HEK293 (cell line): Measurements from ENCODE around the gene ESRRA.

Source experiments
- CTCF ChIA-PET: fragments of 350-600 bp; formaldehyde crosslinking; extraction: SDS; loops from one replicate; lab custom pipeline; 2021; ENCODE audit warnings: antibody characterized with exemption; lab: Yijun Ruan, JAX
- POLR2A ChIA-PET: fragments of 300-600 bp; formaldehyde crosslinking; extraction: SDS; loops from one replicate; lab custom pipeline; 2020; ENCODE audit warnings: antibody characterized with exemption, inconsistent platforms; lab: Yijun Ruan, JAX
- H3K27ac ChIP-seq: fragments of 200-500 bp; sonication (Bioruptor generic); 2 replicates; pipeline ENCODE4 v1.5.1; 2014; ENCODE audit warnings: low read depth, low read length, control low read depth, inconsistent platforms; ENCODE audit errors: extremely low read depth
- H3K36me3 ChIP-seq, 2 experiments: fragments of 200-500 bp in 1 of 2; sonication (Bioruptor generic) in 1 of 2; 1 replicate in 1 of 2; 2 replicates in 1 of 2; pipeline ENCODE4 v1.5.1; 2014 to 2017; ENCODE audit warnings: inconsistent platforms in 2 of 2, low read length in 2 of 2; ENCODE audit not compliant: control insufficient read depth in 2 of 2, insufficient read depth in 1 of 2
- H3K4me1 ChIP-seq: fragments of 200-500 bp; sonication (Bioruptor generic); 2 replicates; pipeline ENCODE4 v1.5.1; 2014; ENCODE audit warnings: mild to moderate bottlenecking, low read length, inconsistent platforms; ENCODE audit not compliant: control insufficient read depth, insufficient read depth
- H3K4me3 ChIP-seq: 2 replicates; pipeline ENCODE4 v1.5.1; 2011; ENCODE audit warnings: low read depth, mild to moderate bottlenecking, control low read depth, low read length, moderate library complexity
- H3K9me3 ChIP-seq: fragments of 200-500 bp; sonication (Bioruptor generic); 2 replicates; pipeline ENCODE4 v1.5.1; 2014; ENCODE audit warnings: low read depth, low read length, inconsistent platforms; ENCODE audit not compliant: control insufficient read depth, insufficient read depth
- BCL11A ChIP-seq: fragments of 450-650 bp; formaldehyde crosslinking; IDR thresholded peaks from 2 replicates; pipeline ENCODE4 v1.5.1; 2016; ENCODE audit warnings: low read depth, missing biosample characterization, missing genetic modification characterization
- KLF8 ChIP-seq: fragments of 450-650 bp; formaldehyde crosslinking; IDR thresholded peaks from 2 replicates; pipeline ENCODE4 v1.5.1; 2016; ENCODE audit warnings: missing biosample characterization, missing genetic modification characterization
- KLF9 ChIP-seq: fragments of 450-650 bp; formaldehyde crosslinking; IDR thresholded peaks from 2 replicates; pipeline ENCODE4 v1.5.1; 2016; ENCODE audit warnings: missing biosample characterization, missing genetic modification characterization, low read depth
- ZBTB17 ChIP-seq: fragments of 450-650 bp; formaldehyde crosslinking; IDR thresholded peaks from 2 replicates; pipeline ENCODE4 v1.5.1; 2016; ENCODE audit warnings: missing biosample characterization, missing genetic modification characterization
- ZBTB20 ChIP-seq: fragments of 450-650 bp; formaldehyde crosslinking; IDR thresholded peaks from 2 replicates; pipeline ENCODE4 v1.5.1; 2016; ENCODE audit warnings: missing biosample characterization, missing genetic modification characterization
- ZBTB48 ChIP-seq: fragments of 450-650 bp; formaldehyde crosslinking; IDR thresholded peaks from 2 replicates; pipeline ENCODE4 v1.5.1; 2016; ENCODE audit warnings: missing biosample characterization, missing genetic modification characterization
- ZNF16 ChIP-seq: fragments of 450-650 bp; formaldehyde crosslinking; IDR thresholded peaks from 2 replicates; pipeline ENCODE4 v1.5.1; 2016; ENCODE audit warnings: low read depth, missing biosample characterization, missing genetic modification characterization
- ZNF341 ChIP-seq: fragments of 450-650 bp; formaldehyde crosslinking; IDR thresholded peaks from 2 replicates; pipeline ENCODE4; 2016; ENCODE audit warnings: low read depth, missing biosample characterization, missing genetic modification characterization
- ZNF354C ChIP-seq: fragments of 450-650 bp; formaldehyde crosslinking; IDR thresholded peaks from 2 replicates; pipeline ENCODE4 v1.5.1; 2016; ENCODE audit warnings: missing biosample characterization, missing genetic modification characterization, low read depth, borderline replicate concordance
- ZNF521 ChIP-seq: fragments of 450-650 bp; formaldehyde crosslinking; IDR thresholded peaks from 2 replicates; pipeline ENCODE4 v1.5.1; 2017; ENCODE audit warnings: missing biosample characterization, mild to moderate bottlenecking, missing genetic modification characterization
- ZNF548 ChIP-seq: fragments of 450-650 bp; formaldehyde crosslinking; IDR thresholded peaks from 2 replicates; pipeline ENCODE4 v1.5.1; 2016; ENCODE audit warnings: missing biosample characterization, missing genetic modification characterization
- ZNF600 ChIP-seq: fragments of 450-650 bp; formaldehyde crosslinking; IDR thresholded peaks from 2 replicates; pipeline ENCODE4 v1.5.1; 2016; ENCODE audit warnings: missing biosample characterization, missing genetic modification characterization
- TF ChIP-seq, protein P1 (sequence below): fragments of 450-650 bp; formaldehyde crosslinking; IDR thresholded peaks from 2 replicates; pipeline ENCODE4 v1.5.1; 2017; ENCODE audit warnings: missing biosample characterization, missing genetic modification characterization
- TF ChIP-seq, protein P2 (sequence below): fragments of 450-650 bp; formaldehyde crosslinking; IDR thresholded peaks from 2 replicates; pipeline ENCODE4 v1.5.1; 2016; ENCODE audit warnings: missing biosample characterization, missing genetic modification characterization
- TF ChIP-seq, protein P3 (sequence below): fragments of 450-650 bp; formaldehyde crosslinking; IDR thresholded peaks from 2 replicates; pipeline ENCODE4 v1.5.1; 2016; ENCODE audit warnings: missing biosample characterization, missing genetic modification characterization
- TF ChIP-seq, protein P4 (sequence below): fragments of 450-650 bp; formaldehyde crosslinking; conservative IDR thresholded peaks from 2 replicates; pipeline ENCODE4 v1.5.1; 2016; ENCODE audit warnings: low read depth, missing biosample characterization, missing genetic modification characterization
- TF ChIP-seq, protein P5 (sequence below): fragments of 450-650 bp; formaldehyde crosslinking; IDR thresholded peaks from 2 replicates; pipeline ENCODE4 v1.5.1; 2017; ENCODE audit warnings: missing biosample characterization, missing genetic modification characterization
- TF ChIP-seq, protein P6 (sequence below): fragments of 450-650 bp; formaldehyde crosslinking; IDR thresholded peaks from 2 replicates; pipeline ENCODE4; 2016; ENCODE audit warnings: missing biosample characterization, missing genetic modification characterization

Gene ESRRA

DNA sequence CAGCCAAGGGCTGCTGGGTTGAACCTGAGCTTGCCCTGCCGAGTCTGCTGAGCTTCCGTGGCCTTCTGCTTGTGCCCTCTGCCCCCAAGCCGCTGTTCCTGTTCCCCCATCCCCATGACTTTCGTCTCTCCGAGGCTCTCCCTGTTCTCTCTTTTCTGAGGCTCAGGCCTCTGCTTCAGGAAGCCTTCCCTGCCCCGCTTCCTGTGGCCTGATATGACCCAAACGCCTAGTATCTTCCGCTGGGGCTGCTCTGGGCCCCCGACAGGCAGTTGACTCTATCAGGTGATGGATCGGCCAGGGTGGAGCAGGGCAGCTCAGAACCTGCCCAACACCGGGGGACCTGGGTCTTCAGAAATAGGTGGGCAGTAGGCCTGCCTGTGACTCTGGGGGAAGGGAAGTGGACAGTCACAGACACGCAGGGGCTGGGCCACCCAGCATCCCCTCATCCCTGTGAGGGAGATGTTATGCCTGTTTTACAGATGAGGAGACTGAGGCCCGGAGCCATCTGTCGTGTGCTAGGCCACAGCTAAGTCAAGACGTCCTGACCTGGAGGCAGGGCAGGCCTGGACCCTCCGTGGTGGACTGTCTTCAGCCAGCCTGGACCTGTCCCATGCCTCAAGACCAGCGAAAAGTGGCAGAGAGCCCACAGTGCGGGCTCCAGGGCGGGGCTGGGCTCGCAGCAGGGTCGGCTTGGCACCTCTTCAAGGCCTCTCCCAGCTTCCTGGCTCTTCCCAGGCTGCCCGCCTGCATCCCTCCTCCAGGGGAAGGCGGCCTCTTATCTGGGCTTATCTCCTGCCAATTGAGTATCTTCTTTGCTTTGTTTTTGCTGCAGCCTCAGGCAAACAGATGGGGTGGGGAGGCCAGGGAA, 37.1 kb upstream of the ESRRA start (continued):
- TF ChIP-seq, protein P1, sequence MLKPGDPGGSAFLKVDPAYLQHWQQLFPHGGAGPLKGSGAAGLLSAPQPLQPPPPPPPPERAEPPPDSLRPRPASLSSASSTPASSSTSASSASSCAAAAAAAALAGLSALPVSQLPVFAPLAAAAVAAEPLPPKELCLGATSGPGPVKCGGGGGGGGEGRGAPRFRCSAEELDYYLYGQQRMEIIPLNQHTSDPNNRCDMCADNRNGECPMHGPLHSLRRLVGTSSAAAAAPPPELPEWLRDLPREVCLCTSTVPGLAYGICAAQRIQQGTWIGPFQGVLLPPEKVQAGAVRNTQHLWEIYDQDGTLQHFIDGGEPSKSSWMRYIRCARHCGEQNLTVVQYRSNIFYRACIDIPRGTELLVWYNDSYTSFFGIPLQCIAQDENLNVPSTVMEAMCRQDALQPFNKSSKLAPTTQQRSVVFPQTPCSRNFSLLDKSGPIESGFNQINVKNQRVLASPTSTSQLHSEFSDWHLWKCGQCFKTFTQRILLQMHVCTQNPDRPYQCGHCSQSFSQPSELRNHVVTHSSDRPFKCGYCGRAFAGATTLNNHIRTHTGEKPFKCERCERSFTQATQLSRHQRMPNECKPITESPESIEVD (tag by site-specific recombination): no peak
- TF ChIP-seq, protein P2, sequence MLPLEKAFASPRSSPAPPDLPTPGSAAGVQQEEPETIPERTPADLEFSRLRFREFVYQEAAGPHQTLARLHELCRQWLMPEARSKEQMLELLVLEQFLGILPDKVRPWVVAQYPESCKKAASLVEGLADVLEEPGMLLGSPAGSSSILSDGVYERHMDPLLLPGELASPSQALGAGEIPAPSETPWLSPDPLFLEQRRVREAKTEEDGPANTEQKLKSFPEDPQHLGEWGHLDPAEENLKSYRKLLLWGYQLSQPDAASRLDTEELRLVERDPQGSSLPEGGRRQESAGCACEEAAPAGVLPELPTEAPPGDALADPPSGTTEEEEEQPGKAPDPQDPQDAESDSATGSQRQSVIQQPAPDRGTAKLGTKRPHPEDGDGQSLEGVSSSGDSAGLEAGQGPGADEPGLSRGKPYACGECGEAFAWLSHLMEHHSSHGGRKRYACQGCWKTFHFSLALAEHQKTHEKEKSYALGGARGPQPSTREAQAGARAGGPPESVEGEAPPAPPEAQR (tag by site-specific recombination): no peak
- TF ChIP-seq, all 188 proteins: peak for 12

DNA sequence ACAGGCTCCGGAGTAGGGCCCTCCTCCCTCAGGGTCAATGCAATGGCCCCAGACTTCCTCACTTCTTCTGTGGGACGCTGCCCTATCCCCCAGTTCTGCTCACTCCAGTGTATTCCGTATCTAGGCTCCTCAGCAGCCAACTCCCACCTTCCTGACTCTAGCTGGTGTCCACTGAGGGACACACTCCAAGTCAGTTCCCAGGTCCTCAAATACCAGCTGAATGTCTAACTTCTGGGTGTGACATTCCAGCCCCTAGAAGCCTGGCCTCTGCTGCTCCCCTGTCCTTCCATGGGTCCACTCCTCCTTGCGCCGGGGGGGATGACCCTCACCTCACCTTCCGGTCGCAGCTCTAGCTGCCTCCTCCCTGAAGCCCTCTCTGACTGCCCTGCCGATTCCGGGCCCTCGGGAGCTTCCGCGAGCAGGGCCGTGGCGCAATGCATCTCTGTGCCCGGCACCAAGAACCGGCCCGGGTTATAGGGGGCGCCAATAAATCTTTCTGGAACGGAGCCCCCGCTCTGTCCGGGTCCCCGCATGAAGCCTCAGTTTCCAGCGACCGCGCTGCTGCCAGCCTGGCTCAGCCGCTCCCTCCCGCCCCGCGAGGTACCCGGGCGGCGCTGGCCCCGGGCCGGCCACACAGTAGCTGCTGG, 36.3 kb upstream of the ESRRA start:
- CTCF ChIA-PET: interaction anchor here (0.6 to 6.8 kb wide), 7 partner anchors 17 to 102 kb away, joined by 3 to 81 read pairs (median 5); partner anchors contain the start of genes CATSPERZ, ESRRA and PLCB3
- H3K9me3 ChIP-seq: no peaks in the 10 kb centered on the region
- H3K4me3 ChIP-seq: peak overlapping the region; percentile 56
- peak overlapping the region; percentile 83 for H3K27ac ChIP-seq
- peaks cover 2% of the 10 kb centered on the region; the same call in 1 of the 2 replicates for H3K4me1 ChIP-seq
- H3K36me3 ChIP-seq: peaks cover 0 to 33% of the 10 kb centered on the region in 2 experiments; a peak in 1 of 3 replicates
- POLR2A ChIA-PET: interaction anchor here (0.7 to 7.0 kb wide), 12 partner anchors 11 to 86 kb away, joined by 3 to 96 read pairs (median 12); partner anchors contain the start of genes BAD, ESRRA, FERMT3 and FKBP2
- TF ChIP-seq ZNF16 (tag by site-specific recombination) (0 out of 2 replicates have a peak, but pooled peaks have one; percentile 13), ZNF354C (tag by site-specific recombination) (no peak), ZBTB20 (tag by site-specific recombination) (peak; percentile 94), ZNF341 (tag by site-specific recombination) (0 out of 2 replicates have a peak, but pooled peaks have one; percentile 49), ZNF600 (peak; percentile 89), ZBTB17 (tag by site-specific recombination) (0 out of 2 replicates have a peak, but pooled peaks have one; percentile 45), KLF8 (peak; percentile 20; the same call in 1 of the 2 replicates), BCL11A (peak; percentile 37; the same call in 1 of the 2 replicates), ZNF548 (tag by site-specific recombination) (no peak), ZNF521 (tag by site-specific recombination) (no peak), ZBTB48 (tag by site-specific recombination) (0 out of 2 replicates have a peak, but pooled peaks have one; percentile 8), KLF9 (no peak)
- TF ChIP-seq, protein P2 (tag by site-specific recombination): no peak
- TF ChIP-seq, protein P3, sequence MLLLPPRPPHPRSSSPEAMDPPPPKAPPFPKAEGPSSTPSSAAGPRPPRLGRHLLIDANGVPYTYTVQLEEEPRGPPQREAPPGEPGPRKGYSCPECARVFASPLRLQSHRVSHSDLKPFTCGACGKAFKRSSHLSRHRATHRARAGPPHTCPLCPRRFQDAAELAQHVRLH (tag by site-specific recombination): peak; percentile 98
- TF ChIP-seq, protein P4, sequence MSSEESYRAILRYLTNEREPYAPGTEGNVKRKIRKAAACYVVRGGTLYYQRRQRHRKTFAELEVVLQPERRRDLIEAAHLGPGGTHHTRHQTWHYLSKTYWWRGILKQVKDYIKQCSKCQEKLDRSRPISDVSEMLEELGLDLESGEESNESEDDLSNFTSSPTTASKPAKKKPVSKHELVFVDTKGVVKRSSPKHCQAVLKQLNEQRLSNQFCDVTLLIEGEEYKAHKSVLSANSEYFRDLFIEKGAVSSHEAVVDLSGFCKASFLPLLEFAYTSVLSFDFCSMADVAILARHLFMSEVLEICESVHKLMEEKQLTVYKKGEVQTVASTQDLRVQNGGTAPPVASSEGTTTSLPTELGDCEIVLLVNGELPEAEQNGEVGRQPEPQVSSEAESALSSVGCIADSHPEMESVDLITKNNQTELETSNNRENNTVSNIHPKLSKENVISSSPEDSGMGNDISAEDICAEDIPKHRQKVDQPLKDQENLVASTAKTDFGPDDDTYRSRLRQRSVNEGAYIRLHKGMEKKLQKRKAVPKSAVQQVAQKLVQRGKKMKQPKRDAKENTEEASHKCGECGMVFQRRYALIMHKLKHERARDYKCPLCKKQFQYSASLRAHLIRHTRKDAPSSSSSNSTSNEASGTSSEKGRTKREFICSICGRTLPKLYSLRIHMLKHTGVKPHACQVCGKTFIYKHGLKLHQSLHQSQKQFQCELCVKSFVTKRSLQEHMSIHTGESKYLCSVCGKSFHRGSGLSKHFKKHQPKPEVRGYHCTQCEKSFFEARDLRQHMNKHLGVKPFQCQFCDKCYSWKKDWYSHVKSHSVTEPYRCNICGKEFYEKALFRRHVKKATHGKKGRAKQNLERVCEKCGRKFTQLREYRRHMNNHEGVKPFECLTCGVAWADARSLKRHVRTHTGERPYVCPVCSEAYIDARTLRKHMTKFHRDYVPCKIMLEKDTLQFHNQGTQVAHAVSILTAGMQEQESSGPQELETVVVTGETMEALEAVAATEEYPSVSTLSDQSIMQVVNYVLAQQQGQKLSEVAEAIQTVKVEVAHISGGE (tag by site-specific recombination): 0 out of 2 replicates have a peak, but pooled peaks have one; percentile 11
- TF ChIP-seq, protein P5, sequence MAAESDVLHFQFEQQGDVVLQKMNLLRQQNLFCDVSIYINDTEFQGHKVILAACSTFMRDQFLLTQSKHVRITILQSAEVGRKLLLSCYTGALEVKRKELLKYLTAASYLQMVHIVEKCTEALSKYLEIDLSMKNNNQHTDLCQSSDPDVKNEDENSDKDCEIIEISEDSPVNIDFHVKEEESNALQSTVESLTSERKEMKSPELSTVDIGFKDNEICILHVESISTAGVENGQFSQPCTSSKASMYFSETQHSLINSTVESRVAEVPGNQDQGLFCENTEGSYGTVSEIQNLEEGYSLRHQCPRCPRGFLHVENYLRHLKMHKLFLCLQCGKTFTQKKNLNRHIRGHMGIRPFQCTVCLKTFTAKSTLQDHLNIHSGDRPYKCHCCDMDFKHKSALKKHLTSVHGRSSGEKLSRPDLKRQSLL (tag by site-specific recombination): no peak
- TF ChIP-seq, protein P6, sequence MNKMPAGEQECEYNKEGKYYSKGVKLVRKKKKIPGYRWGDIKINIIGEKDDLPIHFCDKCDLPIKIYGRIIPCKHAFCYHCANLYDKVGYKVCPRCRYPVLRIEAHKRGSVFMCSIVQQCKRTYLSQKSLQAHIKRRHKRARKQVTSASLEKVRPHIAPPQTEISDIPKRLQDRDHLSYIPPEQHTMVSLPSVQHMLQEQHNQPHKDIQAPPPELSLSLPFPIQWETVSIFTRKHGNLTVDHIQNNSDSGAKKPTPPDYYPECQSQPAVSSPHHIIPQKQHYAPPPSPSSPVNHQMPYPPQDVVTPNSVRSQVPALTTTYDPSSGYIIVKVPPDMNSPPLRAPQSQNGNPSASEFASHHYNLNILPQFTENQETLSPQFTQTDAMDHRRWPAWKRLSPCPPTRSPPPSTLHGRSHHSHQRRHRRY: no peak
